Memory B cell (primary cell): ENCODE results near the gene RBM25.
A peak's percentile ranks its signal among the peaks of the same experiment; 100 is the strongest.

Experiments
- ATAC-seq: fragments of 150-1000 bp; cut with Tn5 transposase; 2 replicates; pipeline ENCODE4 v1.10.0; 2021; ENCODE audit warnings: low read depth, mild to moderate bottlenecking, moderate library complexity
- DNase-seq, 2 donors: peaks; one replicate each; pipeline ENCODE4 v3.0.0; 2022; ENCODE audit warnings: low spot score in 2 of 2
- H3K27ac Mint-ChIP-seq: one replicate; pipeline ENCODE4 v1.8.0; 2022; ENCODE audit warnings: mild to moderate bottlenecking, moderate library complexity, mixed read lengths
- H3K27me3 Mint-ChIP-seq: one replicate; pipeline ENCODE4 v1.8.0; 2022; ENCODE audit warnings: mixed read lengths
- H3K36me3 Mint-ChIP-seq: one replicate; pipeline ENCODE4 v1.8.0; 2022; ENCODE audit warnings: mild to moderate bottlenecking, mixed read lengths
- H3K4me1 Mint-ChIP-seq: one replicate; pipeline ENCODE4 v1.8.0; 2022; ENCODE audit warnings: mixed read lengths
- H3K4me3 Mint-ChIP-seq: one replicate; pipeline ENCODE4 v1.8.0; 2022; ENCODE audit warnings: mild to moderate bottlenecking, moderate library complexity, mixed read lengths
- H3K9me3 Mint-ChIP-seq: one replicate; pipeline ENCODE4 v1.8.0; 2022; ENCODE audit warnings: mixed read lengths

RBM25 gene

DNA sequence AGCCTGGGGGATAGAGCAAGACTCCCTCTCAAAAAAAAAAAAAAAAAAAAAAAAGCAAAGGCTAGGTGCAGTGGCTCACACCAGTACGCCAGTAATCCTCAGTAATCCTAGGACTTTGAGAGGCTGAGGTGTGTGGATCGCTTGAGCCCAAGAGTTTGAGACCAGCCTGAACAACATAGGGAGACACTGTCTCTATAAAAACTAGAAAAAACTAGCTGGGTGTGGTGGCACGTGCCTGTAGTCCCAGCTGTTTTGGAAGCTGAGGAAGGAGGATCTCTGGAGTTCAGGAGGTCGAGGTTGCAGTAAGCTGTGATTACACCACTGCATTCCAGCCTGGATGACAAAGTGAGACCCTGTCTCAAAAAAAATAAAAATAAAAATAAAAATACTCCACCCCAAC lies 8.9 kb upstream of the RBM25 start:
- Mint-ChIP-seq H3K9me3 (no peaks in the 10 kb centered on the region), H3K4me1 (peaks cover 9% of the 10 kb centered on the region), H3K36me3 (no peaks in the 10 kb centered on the region), H3K4me3 (no peak overlapping the region), H3K27me3 (no peaks in the 10 kb centered on the region), H3K27ac (no peak overlapping the region)
- DNase-seq: no peak
- ATAC-seq: no peak

GRCh38 chr14:73055251-73055650 lies 3.1 kb upstream of the RBM25 start:
- H3K27ac Mint-ChIP-seq: no peak overlapping the region
- H3K27me3 Mint-ChIP-seq: no peaks in the 10 kb centered on the region
- DNase-seq (no peak), ATAC-seq (no peak)
- H3K4me1 Mint-ChIP-seq: peaks cover 8% of the 10 kb centered on the region
- H3K4me3 Mint-ChIP-seq: no peak overlapping the region
- H3K36me3 Mint-ChIP-seq: no peaks in the 10 kb centered on the region
- no peaks in the 10 kb centered on the region for H3K9me3 Mint-ChIP-seq

GRCh38 chr14:73057944-73058223 lies 450 bp upstream of the RBM25 start:
- Mint-ChIP-seq H3K27me3 (no peaks in the 10 kb centered on the region), H3K27ac (no peak overlapping the region), H3K4me1 (peaks cover 15% of the 10 kb centered on the region), H3K9me3 (no peaks in the 10 kb centered on the region), H3K36me3 (peaks cover 4% of the 10 kb centered on the region), H3K4me3 (no peak overlapping the region)
- ATAC-seq (no peak), DNase-seq (no peak)

DNA sequence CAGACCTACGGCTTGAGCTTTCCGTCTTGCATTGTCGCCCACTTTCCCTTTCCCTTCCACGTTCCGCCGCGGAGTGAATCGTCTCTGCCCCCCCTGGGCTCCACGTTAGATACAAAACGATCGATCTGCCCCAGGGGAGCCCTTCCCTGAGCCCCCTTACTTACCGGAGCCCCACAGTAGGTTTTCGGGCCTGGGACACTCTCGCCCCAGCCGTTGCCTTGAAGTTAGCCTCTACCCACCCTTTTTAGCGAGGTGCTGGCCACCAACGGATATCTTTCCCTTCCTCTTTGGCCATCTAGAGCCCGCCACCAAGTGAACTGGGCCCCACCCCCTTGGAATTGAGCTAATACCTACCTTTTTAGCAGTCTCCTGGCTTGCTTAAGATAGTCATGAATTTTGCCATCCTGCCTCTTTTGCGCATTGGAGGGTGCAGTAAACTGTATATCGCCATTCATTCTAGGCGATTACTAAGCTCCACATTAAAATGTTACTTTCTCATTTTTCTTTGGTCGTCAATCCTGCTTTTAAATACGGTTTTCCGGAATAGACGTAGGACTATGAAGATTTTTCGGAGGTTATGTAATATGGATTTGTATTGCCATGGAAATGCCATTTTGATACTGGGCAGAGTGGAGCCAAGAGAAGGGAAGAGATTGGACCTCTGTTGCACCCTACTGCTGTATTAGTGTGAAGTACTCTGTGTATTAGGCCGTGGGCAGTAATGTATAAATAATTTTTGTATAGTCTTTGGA lies 764 bp downstream of the RBM25 start:
- H3K9me3 Mint-ChIP-seq: no peaks in the 10 kb centered on the region
- no peak overlapping the region for H3K27ac Mint-ChIP-seq
- DNase-seq (no peak), ATAC-seq (no peak)
- H3K4me3 Mint-ChIP-seq: no peak overlapping the region
- H3K4me1 Mint-ChIP-seq: peaks cover 21% of the 10 kb centered on the region
- H3K36me3 Mint-ChIP-seq: peaks cover 9% of the 10 kb centered on the region
- H3K27me3 Mint-ChIP-seq: no peaks in the 10 kb centered on the region

DNA sequence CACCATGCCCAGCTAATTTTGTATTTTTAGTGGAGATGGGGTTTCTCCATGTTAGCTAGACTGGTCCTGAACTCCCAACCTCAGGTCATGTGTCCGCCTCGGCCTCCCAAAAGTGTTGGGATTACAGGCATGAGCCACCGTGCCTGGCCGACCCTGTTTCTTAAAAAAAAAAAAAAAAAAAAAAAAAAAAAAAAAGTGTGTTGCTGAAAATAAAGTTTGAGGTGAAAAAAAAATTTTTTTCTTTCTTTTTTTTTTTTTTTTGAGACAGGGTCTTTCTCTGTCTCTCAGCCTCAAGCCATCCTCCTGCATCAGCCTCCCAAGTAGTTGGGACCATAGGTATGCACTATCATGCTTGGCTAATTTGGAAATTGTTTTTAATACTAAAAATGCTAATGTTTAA lies 11.3 kb downstream of the RBM25 start:
- DNase-seq (no peak), ATAC-seq (no peak)
- no peaks in the 10 kb centered on the region for H3K27me3 Mint-ChIP-seq
- H3K4me3 Mint-ChIP-seq: no peak overlapping the region
- peaks cover 14% of the 10 kb centered on the region for H3K36me3 Mint-ChIP-seq
- H3K27ac Mint-ChIP-seq: no peak overlapping the region
- peaks cover 5% of the 10 kb centered on the region for H3K4me1 Mint-ChIP-seq
- H3K9me3 Mint-ChIP-seq: no peaks in the 10 kb centered on the region

DNA sequence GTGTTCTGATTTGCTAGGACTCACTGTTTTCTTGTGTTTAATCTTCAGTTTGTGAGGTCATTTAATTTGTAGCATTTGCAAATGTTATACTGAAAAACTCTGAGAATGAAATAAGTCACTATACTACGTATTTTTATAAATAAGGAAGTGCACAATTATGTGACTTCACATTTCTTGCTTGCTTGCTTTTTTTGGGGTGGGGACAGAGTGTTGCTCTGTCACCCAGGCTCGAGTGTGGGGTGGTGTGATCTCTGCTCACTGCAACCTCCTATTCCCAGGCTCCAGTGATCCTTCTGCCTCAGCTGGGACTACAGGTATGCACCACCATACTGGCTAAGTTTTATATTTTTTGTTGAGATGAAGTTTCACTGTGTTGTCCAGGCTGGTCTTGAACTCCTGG lies 32.7 kb downstream of the RBM25 start:
- H3K36me3 Mint-ChIP-seq: peaks cover 20% of the 10 kb centered on the region
- no peaks in the 10 kb centered on the region for H3K9me3 Mint-ChIP-seq
- H3K4me1 Mint-ChIP-seq: peaks cover 5% of the 10 kb centered on the region
- no peak overlapping the region for H3K27ac Mint-ChIP-seq
- no peak overlapping the region for H3K4me3 Mint-ChIP-seq
- H3K27me3 Mint-ChIP-seq: no peaks in the 10 kb centered on the region
- no peak for DNase-seq
- no peak for ATAC-seq

DNA sequence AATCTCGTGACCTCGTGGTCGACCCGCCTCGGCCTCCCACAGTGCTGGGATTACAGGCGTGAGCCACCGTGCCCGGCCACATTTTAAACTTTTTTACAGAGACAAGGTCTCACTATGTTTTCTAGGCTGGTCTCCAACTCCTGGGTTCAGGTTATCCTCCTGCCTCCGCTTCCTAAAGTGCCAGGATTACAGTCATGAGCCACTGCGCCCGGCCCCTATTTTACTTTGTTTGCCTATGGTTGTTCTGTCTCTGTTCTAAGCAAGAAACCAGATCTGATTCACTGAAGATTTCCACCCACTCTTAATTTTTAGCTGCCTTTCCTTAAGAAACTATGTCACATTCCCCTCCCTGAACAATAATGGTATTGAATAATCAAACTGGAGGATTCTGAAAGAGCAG lies 39.1 kb downstream of the RBM25 start:
- Mint-ChIP-seq H3K27ac (peak overlapping the region; percentile 55), H3K4me1 (no peaks in the 10 kb centered on the region), H3K27me3 (no peaks in the 10 kb centered on the region), H3K4me3 (no peak overlapping the region), H3K9me3 (no peaks in the 10 kb centered on the region), H3K36me3 (peaks cover 24% of the 10 kb centered on the region)
- DNase-seq: no peak
- no peak for ATAC-seq

DNA sequence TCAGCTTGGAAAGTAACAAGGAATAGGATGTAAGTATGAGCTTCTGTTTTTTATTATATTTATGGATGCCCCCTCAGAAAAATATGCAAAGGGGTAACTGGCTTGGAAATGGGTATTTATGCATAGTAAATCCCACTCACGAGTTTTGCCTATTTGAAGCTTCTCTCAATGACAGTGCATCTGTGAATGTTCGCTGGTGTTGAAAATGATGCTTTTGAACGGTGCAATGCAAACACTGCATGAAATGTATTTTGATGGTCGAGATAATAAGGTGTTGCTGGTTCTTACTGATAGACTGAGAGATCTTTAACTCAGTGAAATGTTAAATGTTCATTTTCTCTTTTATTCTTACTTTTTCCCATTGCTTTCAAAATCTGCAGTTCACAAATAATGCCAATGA lies 42.0 kb downstream of the RBM25 start:
- Mint-ChIP-seq H3K27me3 (no peaks in the 10 kb centered on the region), H3K27ac (peak overlapping the region; percentile 35), H3K4me3 (no peak overlapping the region), H3K36me3 (peaks cover 33% of the 10 kb centered on the region), H3K4me1 (peaks cover 3% of the 10 kb centered on the region), H3K9me3 (no peaks in the 10 kb centered on the region)
- DNase-seq (no peak), ATAC-seq (no peak)

DNA sequence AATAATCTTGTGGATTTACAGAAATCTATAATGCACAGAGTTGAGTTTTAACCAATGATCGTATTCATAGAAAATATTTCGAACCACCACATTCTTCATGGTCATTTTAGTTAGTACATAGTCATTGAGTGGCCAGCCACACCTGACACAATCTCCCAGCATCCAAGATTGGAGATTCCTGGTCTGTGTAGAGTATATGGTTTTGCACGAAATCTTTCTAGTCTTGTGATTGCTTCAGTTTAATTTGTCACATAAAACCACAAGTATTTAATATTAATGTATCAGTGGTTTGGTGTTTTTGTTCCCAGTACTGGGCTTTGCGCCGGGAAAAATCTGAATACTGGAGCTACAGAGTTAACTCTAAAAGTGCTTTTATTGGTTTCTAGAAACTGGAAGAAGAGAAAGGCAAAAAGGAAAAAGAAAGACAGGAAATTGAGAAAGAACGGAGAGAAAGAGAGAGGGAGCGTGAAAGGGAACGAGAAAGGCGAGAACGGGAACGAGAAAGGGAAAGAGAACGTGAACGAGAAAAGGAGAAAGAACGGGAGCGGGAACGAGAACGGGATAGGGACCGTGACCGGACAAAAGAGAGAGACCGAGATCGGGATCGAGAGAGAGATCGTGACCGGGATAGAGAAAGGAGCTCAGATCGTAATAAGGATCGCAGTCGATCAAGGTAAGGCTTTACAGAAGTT lies 44.6 kb downstream of the RBM25 start:
- Mint-ChIP-seq H3K4me1 (peaks cover 3% of the 10 kb centered on the region), H3K27ac (peak overlapping the region; percentile 21), H3K36me3 (peaks cover 28% of the 10 kb centered on the region), H3K9me3 (no peaks in the 10 kb centered on the region), H3K27me3 (no peaks in the 10 kb centered on the region), H3K4me3 (no peak overlapping the region)
- no peak for ATAC-seq
- DNase-seq: no peak

GRCh38 chr14:73105050-73105449 lies 46.7 kb downstream of the RBM25 start:
- ATAC-seq (no peak), DNase-seq (no peak)
- H3K9me3 Mint-ChIP-seq: no peaks in the 10 kb centered on the region
- peaks cover 33% of the 10 kb centered on the region for H3K36me3 Mint-ChIP-seq
- no peaks in the 10 kb centered on the region for H3K27me3 Mint-ChIP-seq
- H3K27ac Mint-ChIP-seq: no peak overlapping the region
- H3K4me3 Mint-ChIP-seq: no peak overlapping the region
- H3K4me1 Mint-ChIP-seq: peaks cover 4% of the 10 kb centered on the region

- Mint-ChIP-seq H3K4me3 (no peak overlapping the region), H3K27ac (peak overlapping the region; percentile 11), H3K4me1 (peaks cover 4% of the 10 kb centered on the region), H3K36me3 (peaks cover 32% of the 10 kb centered on the region), H3K27me3 (no peaks in the 10 kb centered on the region), H3K9me3 (no peaks in the 10 kb centered on the region)
- ATAC-seq (no peak), DNase-seq (no peak)
Observed at GRCh38 chr14:73105727-73106126, 47.4 kb downstream of the RBM25 start.

- no peak overlapping the region for H3K4me3 Mint-ChIP-seq
- peaks cover 4% of the 10 kb centered on the region for H3K4me1 Mint-ChIP-seq
- peaks cover 34% of the 10 kb centered on the region for H3K36me3 Mint-ChIP-seq
- peak overlapping the region; percentile 51 for H3K27ac Mint-ChIP-seq
- no peaks in the 10 kb centered on the region for H3K9me3 Mint-ChIP-seq
- ATAC-seq (no peak), DNase-seq (no peak)
- H3K27me3 Mint-ChIP-seq: no peaks in the 10 kb centered on the region
Observed at GRCh38 chr14:73116079-73116665, 57.8 kb downstream of the RBM25 start.

- peaks cover 5% of the 10 kb centered on the region for H3K36me3 Mint-ChIP-seq
- H3K9me3 Mint-ChIP-seq: no peaks in the 10 kb centered on the region
- DNase-seq (no peak), ATAC-seq (no peak)
- no peaks in the 10 kb centered on the region for H3K4me1 Mint-ChIP-seq
- H3K27me3 Mint-ChIP-seq: no peaks in the 10 kb centered on the region
- H3K4me3 Mint-ChIP-seq: no peak overlapping the region
- no peak overlapping the region for H3K27ac Mint-ChIP-seq
Observed at GRCh38 chr14:73124180-73124894, 66.0 kb downstream of the RBM25 start.

- H3K36me3 Mint-ChIP-seq: peaks cover 2% of the 10 kb centered on the region
- no peaks in the 10 kb centered on the region for H3K27me3 Mint-ChIP-seq
- DNase-seq (no peak), ATAC-seq (no peak)
- H3K27ac Mint-ChIP-seq: peak overlapping the region; percentile 76
- no peaks in the 10 kb centered on the region for H3K4me1 Mint-ChIP-seq
- H3K9me3 Mint-ChIP-seq: no peaks in the 10 kb centered on the region
- no peak overlapping the region for H3K4me3 Mint-ChIP-seq
Observed at GRCh38 chr14:73125169-73125588, 66.8 kb downstream of the RBM25 start.
